IPS DF 4.7 (cell line): ENCODE measurements around the gene CDT1.
"Not testable (repeated sequence)": the region's sequence is repeated elsewhere in the genome, so short reads cannot be mapped to it uniquely, and the experiment has no call there.

Experiments
- DNase-seq: peaks from one replicate; pipeline ENCODE4 v3.0.0-alpha.2; 2013; ENCODE audit warnings: low spot score; ENCODE audit errors: extremely low read depth

The CDT1 gene

DNA sequence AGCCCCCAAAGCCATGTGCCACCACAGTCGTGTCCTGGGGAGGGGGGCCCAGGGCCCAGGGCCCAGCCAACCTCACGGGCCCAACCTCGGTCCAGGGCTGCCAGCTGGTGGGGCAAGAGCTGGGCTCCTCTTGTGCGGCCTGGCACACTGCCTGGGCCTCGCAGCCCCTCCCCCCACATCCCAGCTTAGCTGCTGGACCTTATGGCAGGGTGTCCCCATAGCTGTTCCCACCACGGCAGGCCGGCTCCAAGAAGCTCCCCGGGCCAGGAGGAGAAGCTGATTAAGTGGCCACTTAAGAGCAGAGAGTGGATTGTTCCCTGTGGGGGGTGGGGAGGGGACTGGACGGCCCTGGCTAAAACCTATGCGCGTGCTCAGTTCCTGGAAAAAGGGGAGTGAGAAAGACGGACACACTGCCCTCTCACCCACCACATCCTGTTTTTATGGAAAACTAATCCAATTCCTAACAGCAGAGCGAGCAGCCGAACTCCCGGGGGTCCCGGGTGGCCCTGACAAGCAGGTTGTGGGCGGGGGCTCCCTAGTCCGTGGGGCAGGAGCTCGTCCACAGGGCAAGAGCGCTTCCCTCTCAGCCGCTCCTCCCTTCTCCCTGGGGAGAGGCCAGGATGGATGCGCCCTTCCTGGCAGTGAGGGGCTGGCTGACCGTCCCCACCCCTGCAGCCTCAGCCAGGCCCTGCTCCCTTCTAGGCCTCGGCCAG lies 35.4 kb upstream of the CDT1 start:
- no peak for DNase-seq

DNA sequence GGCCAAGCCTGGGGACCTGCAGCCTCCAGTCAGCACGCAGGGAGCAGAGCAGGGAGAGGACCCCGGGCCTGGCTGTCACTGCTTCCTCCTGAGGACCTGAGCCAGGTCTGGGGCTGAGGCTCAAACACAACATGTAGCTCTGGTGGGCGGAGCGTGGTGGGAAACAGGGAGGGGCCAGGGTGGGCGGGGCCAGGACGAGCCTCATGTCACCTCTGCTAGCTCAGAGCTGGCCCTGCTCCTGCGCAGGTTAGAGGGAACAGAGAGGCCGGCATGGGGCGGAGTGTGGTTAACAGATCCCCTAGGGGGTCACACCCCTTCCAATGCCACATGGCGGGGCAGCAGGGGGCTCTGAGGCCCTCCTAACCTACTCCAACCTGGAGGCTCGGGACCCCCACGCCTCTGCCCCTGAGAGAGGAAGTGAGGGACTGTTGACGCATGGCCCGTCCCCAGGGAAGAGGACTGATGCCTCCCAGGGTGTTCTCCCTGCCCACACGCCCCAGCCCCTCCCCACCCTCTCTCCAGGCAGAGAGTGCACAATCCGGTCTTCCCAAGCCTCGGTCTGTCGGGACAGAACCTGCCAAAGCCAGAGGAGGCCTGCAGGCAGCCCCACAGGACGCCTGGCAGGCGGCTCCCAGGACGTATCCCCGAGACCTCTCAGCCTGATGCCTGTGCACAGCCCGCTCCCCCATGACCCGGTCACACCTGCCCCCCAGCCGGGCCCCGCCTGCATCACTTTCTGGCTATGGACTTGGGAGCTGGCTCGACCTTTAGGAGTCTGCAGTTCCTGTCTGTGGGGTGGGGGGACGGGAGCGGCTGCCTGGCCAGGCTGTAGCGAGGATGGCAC lies 33.8 kb upstream of the CDT1 start:
- DNase-seq = no peak

DNA sequence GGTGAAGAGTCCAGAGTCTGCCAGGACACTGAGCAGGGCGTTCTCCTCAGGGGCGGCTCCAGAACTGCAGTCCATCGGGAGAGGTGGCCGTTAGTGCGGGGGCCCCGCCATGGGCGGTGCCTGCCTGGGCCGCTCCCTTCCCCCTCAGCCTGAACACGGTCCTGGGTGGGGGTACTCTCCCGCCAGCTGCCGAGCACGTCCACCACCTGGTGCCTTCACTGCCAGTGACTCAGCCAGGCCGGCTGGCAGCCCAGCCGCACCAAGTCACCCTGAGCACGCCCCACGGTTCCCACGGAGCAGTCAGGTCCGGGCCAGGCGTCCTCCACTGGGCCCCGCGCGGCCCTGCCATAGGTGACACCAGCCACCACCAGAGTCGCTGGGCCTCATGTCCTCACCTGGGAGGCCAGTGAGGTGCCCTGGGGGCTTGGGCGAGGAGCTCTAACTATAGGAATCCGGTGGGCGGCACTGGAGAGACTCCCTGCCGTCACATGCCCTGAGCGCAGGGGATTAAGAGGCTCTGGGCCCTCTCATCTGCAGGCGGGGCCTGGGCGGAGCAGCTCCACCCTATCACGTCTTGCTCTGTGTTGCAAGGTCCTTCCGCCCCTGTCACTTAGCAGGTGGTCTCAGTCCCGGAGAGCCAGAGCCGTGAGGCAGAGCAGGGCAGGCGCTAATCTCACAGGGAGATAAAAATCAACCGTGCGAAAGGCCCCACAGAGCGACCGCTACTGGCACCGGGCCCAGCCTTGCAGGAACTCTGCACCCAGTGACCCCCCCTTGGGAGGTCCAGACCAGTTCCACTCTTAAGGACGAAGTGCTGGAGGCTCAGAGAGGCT lies 32.9 kb upstream of the CDT1 start:
- DNase-seq = no peak

DNA sequence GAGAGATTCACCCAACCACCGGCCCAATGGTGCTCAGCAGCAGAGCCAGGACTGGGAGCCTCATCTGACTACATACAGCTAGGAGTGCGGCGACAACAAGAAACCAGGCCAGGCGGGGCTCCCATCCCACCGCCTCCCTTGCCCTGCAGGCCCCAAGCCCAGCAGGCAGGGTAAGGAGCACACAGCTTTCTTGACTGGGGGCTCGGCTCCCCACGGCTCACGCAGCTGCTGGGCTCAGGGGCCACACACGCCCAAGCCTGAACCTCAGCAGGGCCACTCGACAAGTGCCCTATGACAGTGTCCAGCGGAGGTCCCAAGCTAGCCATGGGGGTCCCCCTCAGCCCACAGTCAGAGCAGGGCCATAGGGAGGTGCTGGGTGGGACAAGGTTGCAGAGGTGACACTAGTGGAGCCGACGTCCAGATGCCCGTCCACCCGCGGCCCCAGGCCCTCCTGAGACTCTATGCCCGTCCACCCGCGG lies 32.3 kb upstream of the CDT1 start:
- DNase-seq = no peak

DNA sequence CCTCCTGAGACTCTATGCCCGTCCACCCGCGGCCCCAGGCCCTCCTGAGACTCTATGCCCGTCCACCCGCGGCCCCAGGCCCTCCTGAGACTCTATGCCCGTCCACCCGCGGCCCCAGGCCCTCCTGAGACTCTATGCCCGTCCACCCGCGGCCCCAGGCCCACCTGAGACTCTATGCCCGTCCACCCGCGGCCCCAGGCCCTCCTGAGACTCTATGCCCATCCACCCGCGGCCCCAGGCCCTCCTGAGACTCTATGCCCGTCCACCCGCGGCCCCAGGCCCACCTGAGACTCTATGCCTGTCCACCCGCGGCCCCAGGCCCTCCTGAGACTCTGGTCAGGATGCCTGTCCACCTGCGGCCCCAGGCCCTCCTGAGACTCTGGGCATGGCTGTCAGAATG lies 31.8 kb upstream of the CDT1 start:
- not testable (repeated sequence) for DNase-seq

DNA sequence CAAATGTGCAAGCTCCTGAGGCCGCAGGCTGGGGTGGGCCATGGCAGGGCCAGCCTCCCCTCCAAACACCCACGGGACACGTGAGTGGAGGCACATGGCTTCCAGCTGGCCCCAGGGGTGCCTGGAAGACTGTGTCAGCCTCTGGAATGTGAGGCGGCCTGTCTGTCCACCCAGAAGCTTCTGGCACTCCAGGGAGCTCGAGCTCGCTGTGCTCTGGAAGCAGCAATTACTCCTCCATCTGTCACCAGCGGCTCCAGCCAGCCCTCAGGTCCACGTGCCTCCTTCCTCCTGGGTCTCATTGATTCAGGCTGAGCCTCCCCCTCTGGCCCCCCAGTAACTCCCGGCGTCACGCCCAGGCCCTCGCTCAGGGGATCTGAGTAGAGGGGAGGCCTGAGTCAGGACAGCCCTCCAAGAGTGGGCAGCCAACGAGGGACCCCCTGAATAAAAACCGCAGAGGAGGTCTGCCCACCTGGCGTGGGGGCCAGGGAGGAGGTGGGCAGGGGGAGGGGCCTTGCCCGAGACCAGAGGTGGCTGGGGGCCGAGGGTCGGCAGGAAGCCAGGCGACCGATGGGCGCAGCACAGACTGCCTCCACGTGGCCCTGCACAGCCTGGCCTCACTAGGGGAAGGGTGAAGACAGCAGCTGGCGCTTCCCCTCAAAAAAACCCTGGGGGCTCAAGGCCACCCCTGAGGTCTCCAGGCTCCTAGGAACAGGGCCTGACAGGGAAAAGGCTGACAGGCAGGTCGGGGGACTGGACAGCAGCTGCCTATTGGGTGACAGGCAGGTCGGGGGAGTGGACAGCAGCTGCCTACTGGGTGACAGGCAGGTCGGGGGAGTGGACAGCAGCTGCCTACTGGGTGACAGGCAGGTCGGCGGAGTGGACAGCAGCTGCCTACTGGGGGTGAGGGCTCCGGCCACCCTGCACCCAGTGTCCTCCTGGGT lies 30.4 kb upstream of the CDT1 start:
- no peak for DNase-seq

DNA sequence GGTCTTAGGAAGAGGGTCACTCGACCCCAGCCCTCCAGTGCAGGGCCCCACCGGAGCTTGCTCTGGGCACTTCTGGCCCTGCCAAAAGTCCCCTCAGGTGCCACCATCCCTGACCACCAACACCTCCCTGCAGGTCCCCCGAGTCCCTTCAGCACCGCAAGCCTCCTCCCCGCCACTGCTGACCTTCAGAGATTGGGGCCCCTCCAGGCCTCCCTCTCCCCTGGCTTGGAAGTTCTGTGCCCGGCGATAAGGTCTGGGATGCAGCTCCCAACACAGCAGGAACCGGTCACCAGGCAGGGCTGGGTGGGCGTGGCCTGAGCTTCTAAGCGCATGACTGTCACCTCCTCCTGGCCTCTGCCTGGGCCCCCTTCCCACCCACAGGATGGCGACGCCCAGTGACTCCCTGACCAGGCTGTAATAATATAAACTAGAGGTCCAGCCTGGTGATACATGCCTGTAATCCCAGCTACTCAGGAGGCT lies 29.7 kb upstream of the CDT1 start:
- no peak for DNase-seq

DNA sequence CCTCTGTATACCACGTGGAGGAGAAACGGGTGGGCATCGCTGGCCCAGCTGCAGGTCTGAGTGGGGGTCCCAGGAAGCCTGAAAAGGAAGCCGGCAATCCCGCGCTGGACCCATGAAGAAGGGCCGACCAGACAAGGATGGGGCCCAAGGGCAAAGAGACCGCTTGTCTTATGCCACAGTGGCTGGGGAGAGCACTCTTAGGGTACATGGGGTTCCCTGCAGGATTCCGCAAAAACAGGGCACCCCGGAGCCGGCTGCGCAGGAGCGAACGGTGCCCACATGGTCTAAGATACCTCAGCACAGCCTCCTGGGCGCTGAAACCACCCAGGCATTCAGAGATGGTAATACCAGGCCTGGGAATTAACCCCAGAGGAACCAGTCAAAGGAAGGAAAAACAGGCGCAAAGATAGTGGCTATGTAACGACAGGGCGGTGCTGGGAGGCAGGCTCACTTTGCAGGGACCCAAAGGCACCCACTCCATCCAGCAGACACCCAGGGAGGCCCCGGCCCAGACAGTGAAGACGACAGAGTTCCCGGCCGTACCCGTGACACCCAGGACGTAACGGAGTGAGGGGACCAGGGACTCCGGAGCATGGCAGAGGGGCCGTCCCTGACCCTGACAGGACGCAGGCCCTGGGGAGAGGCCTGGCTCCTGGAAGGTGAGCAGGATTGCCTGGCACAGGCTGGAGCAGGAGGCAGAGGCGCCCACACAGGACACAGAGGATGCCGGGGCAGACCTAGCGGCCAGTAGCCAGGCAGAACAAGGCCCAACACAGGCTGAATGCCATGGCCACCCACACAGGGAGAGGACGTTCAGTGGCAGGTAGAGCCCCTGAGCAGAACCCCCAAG lies 28.8 kb upstream of the CDT1 start:
- DNase-seq = no peak

DNA sequence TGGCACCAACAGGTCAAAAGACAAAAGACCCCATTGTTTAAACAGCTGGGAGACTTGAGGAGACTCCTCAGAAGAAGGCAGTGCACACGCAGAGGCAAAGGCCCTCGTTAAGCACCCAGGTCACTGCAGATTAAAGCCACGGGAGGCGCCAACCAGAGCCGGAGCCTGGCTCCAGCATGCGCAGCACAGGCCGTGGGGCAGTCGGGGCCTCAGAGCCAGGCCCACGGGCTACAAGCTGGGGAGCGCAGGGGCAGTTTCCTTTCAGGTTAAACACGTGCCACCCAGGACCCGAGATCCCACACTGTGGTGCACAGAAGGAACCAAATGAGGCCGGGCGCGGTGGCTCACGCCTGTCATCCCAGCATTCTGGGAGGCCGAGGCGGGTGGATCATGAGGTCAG lies 27.8 kb upstream of the CDT1 start:
- DNase-seq = no peak

DNA sequence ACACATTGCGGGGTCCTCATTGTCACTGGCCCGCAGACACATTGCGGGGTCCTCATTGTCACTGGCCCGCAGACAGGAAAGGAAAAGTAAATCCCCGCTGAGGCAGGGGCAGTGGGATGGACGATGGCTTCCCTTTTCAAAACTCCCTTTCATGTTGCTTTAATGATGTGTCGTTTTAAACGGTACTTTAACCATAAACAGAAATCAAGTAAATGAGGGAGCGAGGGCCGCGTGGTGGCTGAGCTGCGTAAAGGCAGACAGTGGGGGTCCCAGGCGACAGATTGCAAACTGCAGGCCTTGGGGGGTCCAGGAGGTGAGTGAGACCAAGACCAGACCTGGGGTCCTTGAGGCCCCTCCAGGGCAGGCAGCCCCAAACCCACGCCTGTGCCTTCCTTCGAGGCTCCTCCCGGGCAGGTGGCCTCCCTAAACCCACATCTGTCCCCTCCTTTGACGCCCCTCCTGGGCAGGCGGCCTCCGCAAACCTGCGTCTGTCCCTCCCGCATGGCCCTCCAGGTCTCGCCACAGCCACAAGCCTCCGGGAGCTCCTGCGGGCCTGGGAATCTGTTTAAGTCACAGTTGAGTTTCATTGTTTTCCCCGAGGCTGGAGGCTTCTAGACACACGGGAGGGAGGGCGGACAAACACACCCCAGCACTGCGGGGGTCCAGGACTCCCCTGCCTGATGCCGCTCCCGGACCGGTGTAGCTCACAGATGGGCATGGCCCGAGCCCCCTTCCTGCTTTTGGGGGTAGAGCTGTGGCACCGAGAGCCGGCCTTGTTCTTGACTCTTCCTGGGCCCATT lies 25.9 kb upstream of the CDT1 start:
- no peak for DNase-seq

DNA sequence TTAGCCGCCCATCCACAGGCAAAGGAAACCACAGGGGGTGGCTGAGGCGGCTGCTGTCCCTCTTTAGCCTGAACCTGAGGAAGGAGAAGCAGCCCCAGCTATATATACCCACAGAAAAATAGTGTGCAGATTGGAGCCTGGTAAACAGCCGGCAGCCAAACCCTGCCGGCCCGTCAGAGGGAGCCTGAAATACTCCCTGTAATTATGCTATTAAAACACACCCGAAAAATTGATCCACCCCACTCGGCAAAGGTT lies 25.4 kb upstream of the CDT1 start:
- no peak for DNase-seq

DNA sequence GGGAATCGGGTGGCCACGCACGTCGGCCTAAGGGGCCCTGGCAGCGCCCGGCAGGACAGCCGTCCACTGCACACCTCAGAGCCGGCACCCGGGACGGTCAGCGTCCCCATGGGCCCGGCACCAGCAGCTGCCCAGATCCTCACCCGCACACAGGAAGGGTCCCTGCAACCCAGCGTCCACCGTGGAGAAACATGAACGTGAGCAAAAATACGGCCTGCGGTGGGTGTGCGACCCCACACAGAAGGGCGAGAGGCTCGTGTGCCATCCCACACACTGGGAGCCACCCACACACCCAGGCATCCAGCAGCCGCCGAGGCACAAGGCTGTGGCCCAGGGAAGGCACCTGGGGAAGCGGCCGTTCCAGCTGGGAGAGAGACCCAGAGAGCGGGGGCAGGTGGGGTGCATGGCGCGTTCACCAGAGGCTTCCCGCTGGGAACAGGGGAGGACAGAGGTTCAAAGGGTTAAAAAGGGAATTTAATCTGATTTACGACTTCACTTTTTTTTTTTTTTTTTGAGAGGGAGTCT lies 25.0 kb upstream of the CDT1 start:
- no peak for DNase-seq

DNA sequence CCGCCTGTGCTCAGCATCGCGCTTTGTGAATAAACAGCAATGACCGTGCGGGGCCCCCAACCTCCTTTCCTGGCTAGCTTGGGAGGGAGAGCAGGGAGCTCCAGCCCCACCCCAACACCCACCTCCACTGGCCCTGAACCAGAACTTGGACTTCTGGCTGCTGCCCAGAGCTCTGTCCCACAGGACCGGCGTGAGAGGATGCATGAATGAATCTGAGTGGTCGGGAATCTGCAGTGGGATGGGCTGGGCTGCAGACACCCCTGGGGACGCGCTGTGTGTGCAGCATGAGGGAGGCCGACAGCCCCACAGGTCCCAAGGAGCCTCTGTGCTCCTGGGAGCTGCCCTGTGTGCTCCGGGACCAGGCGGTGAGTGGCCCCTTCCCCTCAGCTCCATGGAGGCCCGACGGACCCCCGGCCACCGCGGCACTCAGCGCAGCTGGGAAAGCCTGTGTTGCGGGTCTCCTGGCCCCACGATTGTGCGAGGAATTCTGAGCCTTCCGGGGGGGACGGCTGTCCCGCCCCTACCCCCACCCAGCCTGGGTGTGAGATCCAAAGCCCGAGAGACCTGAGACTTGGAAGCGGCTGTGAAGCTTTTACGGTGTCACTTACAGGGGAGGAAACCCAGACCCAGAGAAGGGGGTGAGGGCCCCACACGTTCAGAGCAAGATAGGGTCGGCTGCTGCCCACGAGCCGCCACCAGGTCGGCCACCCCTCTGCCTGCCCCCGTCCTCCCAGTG lies 24.0 kb upstream of the CDT1 start:
- DNase-seq = no peak

DNA sequence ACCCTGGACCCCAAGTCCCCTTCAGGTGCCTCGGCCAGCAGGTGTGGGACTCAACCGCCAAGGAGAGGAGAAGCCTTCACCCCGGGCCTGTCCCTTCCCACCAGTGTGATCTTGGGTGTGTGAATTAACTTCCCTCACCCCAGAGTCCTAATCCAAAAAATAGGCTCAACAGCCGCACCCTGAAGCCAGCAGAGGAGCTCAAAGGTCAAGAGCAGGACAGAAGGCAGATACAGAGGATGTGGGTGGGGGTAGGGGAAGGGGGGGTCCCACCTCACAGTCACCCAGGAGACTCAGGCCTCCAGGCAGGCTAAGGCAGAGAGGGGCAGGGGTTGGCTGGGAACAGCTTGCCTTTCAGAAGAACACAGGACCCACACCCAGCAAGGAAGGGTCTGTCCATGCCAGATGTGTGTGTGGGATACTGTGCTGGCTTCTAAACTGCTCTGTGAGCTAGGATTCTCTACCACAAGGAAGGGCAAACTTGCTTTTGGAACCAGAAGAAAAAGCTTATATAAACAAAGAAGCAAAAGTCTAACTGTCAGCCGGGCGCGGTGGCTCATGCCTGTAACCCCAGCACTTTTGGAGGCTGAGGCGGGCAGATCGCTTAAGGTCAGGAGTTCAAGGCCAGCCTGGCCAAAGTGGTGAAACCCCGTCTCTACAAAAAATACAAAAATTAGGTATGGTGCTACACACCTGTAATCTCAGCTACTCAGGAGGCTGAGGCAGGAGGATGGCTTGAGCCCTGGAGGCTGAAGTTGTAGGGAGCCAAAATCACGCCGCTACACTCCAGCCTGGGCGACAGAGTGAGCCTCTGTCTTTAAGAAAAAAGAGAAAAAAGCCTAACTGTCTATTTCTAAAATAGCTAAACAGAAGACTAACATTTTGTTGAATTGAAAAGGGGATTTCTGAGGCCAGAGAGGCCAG lies 23.2 kb upstream of the CDT1 start:
- DNase-seq = no peak

DNA sequence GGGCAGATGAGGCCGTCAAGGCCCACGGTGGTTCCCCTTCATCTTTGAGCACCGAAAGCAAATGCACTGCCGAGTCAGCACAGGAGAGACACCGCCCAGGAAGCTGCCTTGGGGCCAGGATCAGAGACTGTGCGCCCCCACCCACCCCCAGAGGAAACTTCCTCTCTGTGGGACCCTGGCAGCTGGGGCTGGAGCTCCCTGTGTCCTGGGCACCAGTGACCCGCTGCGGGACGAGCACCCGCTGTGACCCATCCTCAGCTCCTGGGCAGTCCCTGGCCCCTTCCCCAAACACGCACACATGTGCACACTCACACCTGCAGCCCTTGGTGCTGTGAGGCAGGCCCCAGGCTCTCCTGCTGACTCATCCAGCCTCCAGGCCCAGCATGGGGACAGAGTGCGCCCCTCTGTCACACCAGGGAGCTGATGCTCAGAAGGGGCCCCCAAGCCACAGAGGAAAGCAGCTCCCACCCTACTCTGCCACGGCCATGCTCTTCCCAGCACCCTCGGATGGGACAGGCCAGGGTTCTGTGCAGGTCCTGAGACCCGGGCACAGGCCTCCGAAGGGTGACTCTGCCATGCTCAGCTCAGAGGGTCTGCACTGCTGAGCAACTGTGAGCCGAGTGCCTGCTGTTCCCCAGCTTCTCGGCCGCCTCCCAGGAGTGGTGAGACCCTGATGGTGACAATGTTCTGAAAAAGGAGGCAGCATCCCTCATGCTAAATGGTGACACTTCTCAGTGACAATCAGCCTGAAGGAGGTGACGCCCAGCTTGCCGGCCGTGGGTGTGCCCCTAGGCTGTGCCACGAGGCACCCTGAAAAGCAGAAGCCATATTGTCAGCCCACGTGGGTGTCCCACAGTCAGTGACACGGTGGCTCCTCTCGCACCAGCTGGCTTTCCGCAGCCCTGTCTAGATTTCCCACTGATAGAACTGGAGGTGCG lies 22.2 kb upstream of the CDT1 start:
- DNase-seq = no peak
